Measurements from ENCODE around the gene SPATA25.

The SPATA25 gene

DNA sequence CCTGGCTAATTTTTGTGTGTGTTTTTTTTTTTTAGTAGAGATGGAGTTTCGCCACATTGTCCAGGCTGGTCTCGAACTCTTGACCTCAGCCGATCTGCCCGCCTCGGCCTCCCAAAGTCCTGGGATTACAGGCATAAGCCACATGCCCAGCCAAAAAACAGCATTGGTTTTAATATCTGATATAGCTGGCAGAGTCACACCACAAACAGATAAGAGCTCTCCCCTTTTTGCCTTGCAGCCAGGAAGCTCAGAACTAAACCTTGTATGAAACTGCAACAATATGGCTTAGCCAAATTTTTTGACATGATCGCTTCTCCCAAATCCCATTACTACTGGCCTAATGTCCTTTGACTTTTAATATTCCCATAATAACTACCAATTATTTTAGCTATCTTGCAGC is 35.1 kb downstream of the SPATA25 start:
- H3K4me1 ChIP-seq (ENCODE audit: low read depth, poor library complexity, severe bottlenecking) = peaks cover 14% of the 10 kb centered on the region
- H3K9ac ChIP-seq = no peak overlapping the region
- H3K4me2 ChIP-seq = no peak overlapping the region
- H3K4me3 ChIP-seq (IDR thresholded peaks at IDR 0.05; ENCODE audit: insufficient read depth, low read depth, low read length) = no peak overlapping the region
- H3K79me2 ChIP-seq (ENCODE audit: insufficient read depth, low read depth) = peaks cover 24% of the 10 kb centered on the region
- no peaks in the 10 kb centered on the region for H4K20me1 ChIP-seq (ENCODE audit: insufficient read depth)
- no peaks in the 10 kb centered on the region for H3K36me3 ChIP-seq (ENCODE audit: insufficient read depth)
- H3K27me3 ChIP-seq (ENCODE audit: insufficient read depth, low read depth) = no peaks in the 10 kb centered on the region
- TF ChIP-seq, protein P1, sequence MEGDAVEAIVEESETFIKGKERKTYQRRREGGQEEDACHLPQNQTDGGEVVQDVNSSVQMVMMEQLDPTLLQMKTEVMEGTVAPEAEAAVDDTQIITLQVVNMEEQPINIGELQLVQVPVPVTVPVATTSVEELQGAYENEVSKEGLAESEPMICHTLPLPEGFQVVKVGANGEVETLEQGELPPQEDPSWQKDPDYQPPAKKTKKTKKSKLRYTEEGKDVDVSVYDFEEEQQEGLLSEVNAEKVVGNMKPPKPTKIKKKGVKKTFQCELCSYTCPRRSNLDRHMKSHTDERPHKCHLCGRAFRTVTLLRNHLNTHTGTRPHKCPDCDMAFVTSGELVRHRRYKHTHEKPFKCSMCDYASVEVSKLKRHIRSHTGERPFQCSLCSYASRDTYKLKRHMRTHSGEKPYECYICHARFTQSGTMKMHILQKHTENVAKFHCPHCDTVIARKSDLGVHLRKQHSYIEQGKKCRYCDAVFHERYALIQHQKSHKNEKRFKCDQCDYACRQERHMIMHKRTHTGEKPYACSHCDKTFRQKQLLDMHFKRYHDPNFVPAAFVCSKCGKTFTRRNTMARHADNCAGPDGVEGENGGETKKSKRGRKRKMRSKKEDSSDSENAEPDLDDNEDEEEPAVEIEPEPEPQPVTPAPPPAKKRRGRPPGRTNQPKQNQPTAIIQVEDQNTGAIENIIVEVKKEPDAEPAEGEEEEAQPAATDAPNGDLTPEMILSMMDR (conservative IDR thresholded peaks at IDR 0.05; ENCODE audit: low read depth, low read length) = no peak
- no peak overlapping the region for H2AFZ ChIP-seq (ENCODE audit: low read depth)
- H3K27ac ChIP-seq = no peak overlapping the region

DNA sequence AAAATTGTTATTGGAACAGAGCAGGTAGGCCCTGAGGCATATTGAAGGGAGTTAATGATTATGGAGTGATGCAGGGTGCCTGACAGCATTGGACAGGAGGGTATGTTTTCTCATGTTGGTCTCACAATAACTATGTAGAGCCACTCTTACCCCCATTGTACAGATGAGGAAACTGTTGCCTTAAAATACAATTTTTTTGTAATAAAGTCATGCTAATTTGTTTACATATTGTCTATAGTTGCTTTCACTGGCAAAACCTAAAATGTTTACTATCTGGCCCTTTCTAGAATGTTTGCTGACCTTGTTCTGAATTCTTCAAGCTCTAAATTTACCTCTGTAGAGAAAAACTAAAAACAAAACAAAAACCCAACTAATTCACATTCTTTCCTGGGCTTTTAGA is 35.9 kb downstream of the SPATA25 start:
- no peak overlapping the region for H3K4me3 ChIP-seq (IDR thresholded peaks at IDR 0.05; ENCODE audit: insufficient read depth, low read depth, low read length)
- H3K9ac ChIP-seq = no peak overlapping the region
- H4K20me1 ChIP-seq (ENCODE audit: insufficient read depth) = no peaks in the 10 kb centered on the region
- H3K27ac ChIP-seq = no peak overlapping the region
- H2AFZ ChIP-seq (ENCODE audit: low read depth) = no peak overlapping the region
- H3K79me2 ChIP-seq (ENCODE audit: insufficient read depth, low read depth) = peaks cover 18% of the 10 kb centered on the region
- no peaks in the 10 kb centered on the region for H3K36me3 ChIP-seq (ENCODE audit: insufficient read depth)
- H3K27me3 ChIP-seq (ENCODE audit: insufficient read depth, low read depth) = no peaks in the 10 kb centered on the region
- TF ChIP-seq, protein P1 (conservative IDR thresholded peaks at IDR 0.05; ENCODE audit: low read depth, low read length) = no peak
- H3K4me1 ChIP-seq (ENCODE audit: low read depth, poor library complexity, severe bottlenecking) = peaks cover 12% of the 10 kb centered on the region
- H3K4me2 ChIP-seq = no peak overlapping the region

DNA sequence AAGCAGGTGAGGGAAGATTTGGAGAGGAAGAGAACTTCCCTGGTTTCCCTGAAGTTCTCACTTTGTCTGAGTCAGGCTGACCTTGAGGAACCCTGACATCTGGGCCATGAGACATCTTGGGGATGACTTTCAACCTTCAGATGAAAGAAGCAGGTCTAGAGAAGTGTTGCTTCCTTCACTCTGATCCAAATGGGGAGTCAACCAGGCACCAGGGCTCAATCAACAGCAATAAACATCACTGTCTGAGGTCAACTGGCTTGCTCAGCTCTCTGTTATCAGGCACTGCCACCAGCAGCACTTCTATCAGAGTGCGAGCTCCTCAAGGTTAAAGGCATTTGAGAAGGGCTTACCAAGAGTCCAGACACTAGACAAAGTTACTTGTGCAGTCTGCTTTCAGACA is 36.5 kb downstream of the SPATA25 start:
- no peak overlapping the region for H3K4me3 ChIP-seq (IDR thresholded peaks at IDR 0.05; ENCODE audit: insufficient read depth, low read depth, low read length)
- H3K4me1 ChIP-seq (ENCODE audit: low read depth, poor library complexity, severe bottlenecking) = peaks cover 6% of the 10 kb centered on the region
- peaks cover 12% of the 10 kb centered on the region for H3K79me2 ChIP-seq (ENCODE audit: insufficient read depth, low read depth)
- H2AFZ ChIP-seq (ENCODE audit: low read depth) = no peak overlapping the region
- TF ChIP-seq, protein P1 (conservative IDR thresholded peaks at IDR 0.05; ENCODE audit: low read depth, low read length) = no peak
- H3K36me3 ChIP-seq (ENCODE audit: insufficient read depth) = no peaks in the 10 kb centered on the region
- no peak overlapping the region for H3K27ac ChIP-seq
- no peaks in the 10 kb centered on the region for H3K27me3 ChIP-seq (ENCODE audit: insufficient read depth, low read depth)
- no peak overlapping the region for H3K4me2 ChIP-seq
- H3K9ac ChIP-seq = no peak overlapping the region
- no peaks in the 10 kb centered on the region for H4K20me1 ChIP-seq (ENCODE audit: insufficient read depth)

DNA sequence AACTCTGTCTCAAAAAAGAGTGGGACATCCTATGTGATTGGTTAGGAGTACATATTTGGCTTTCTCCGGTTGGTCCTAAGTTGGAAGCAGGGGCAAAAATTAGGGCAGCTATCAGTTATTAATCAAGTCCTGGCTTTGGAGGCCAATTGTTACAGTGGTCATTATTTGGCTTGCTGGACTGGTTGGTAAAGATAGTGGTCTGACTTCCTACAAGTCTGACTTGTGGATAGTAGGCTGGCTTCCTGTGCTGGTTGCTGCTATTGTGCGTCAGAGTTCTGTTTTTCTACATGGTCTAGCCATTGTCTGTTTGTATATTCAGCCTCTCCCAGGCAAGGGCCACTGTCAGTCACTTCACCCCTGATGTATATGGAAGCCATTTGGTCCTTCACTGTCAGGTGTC is 37.2 kb downstream of the SPATA25 start:
- Histone ChIP-seq H3K4me3 (IDR thresholded peaks at IDR 0.05; ENCODE audit: insufficient read depth, low read depth, low read length) (no peak overlapping the region), H3K79me2 (ENCODE audit: insufficient read depth, low read depth) (peaks cover 8% of the 10 kb centered on the region; the same call in 1 of the 2 replicates), H3K9ac (no peak overlapping the region), H2AFZ (ENCODE audit: low read depth) (no peak overlapping the region), H3K36me3 (ENCODE audit: insufficient read depth) (no peaks in the 10 kb centered on the region), H3K4me2 (no peak overlapping the region), H3K4me1 (ENCODE audit: low read depth, poor library complexity, severe bottlenecking) (no peaks in the 10 kb centered on the region), H3K27me3 (ENCODE audit: insufficient read depth, low read depth) (no peaks in the 10 kb centered on the region), H4K20me1 (ENCODE audit: insufficient read depth) (no peaks in the 10 kb centered on the region), H3K27ac (no peak overlapping the region)
- TF ChIP-seq, protein P1 (conservative IDR thresholded peaks at IDR 0.05; ENCODE audit: low read depth, low read length) = no peak

Measured in KMS-11 (cell line).